Skeletal muscle cell (primary cell): ENCODE data around the gene SLC2A6.

Source experiments
- DNase-seq: peaks from one replicate; pipeline ENCODE4 v3.0.0-alpha.2; 2010; ENCODE audit warnings: low read depth
- H3K4me3 ChIP-seq: 2 replicates; pipeline ENCODE4 v1.5.1; 2011; ENCODE audit warnings: low read depth, mild to moderate bottlenecking, control low read depth, low read length, moderate library complexity

Gene SLC2A6

DNA sequence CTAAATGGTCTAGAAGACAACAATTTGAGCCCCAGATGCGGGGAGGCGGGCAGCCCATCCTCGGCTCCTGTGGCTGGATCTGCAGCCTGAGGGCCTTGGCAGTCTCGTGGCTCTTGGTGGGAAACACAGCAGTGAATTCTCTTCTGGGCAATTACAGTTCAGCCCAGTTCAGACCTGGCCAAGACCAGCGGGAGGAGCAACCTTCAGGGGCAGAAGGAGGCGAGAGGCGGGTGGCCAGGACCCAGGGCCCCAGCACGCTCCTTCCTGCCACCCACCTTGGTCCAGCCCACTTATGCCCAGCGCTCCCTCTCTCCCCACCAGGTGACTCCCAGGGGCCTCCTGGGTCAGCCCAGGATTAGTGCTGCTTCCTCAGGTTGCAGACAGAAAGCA is 38.1 kb upstream of the SLC2A6 start:
- DNase-seq = no peak
- no peak overlapping the region for H3K4me3 ChIP-seq

DNA sequence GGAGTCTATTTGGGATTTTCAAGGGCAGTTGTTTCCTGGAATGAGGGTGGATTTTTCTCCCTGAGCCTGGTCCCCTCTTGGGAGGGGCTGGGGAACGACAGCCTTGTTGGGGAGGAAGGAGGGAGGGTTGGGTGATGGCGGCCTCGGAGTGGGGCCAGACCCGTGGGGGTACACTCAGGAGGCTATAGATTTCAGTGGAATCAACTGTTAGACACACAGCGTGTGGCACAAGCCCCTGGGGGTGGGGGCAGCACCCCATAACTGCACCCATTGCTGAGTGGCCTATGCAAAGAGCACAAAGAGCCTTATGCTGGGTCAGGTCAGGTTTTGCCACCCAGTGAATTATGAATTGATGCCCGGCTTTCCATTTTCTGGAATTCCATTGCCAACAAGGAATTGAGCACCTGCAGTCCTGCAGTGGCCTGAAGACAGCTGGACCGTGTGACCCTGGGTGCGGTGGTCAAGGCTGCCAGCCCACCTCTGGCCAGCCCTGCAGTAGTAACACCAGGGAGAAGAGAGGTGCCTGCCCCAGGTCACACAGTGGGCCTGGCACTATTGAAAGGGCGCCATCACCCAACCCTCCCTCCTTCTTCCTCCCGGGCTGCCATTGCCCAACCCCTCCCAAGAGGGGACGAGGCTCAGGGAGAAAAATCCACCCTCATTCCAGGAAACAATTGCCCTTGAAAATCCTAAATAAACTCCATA is 37.5 kb upstream of the SLC2A6 start:
- H3K4me3 ChIP-seq = no peak overlapping the region
- no peak for DNase-seq

DNA sequence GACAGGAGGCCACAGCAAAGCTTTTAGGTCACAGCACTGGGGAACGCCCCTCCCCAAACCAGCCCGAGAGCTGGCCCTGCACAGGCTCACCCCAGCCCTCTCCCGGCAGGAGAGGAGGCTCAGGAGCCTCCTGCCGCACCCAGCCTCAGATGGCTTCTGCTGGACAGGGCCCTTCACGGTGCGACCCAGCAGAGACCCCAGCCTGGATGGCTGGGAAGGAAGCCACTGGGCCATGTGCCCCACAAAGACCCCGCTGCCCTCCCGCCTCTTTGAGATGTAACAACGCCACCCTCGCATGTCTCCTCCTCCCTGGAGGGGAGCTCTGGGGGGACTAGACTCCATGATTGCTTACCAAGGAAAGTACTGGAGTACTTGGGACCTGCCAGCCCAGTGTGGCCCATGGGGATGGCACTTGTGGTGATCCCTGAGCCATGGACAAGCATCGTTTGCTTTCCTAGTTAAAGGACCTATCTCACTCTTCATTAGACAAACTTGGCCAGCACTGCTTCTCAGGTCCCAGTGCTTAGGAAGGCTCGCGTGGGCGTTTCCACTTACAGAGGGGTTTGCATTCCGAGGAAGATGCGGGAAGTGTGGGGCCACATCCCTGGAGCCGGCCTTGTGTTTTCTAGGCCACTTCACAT is 36.8 kb upstream of the SLC2A6 start:
- no peak overlapping the region for H3K4me3 ChIP-seq
- DNase-seq = no peak

DNA sequence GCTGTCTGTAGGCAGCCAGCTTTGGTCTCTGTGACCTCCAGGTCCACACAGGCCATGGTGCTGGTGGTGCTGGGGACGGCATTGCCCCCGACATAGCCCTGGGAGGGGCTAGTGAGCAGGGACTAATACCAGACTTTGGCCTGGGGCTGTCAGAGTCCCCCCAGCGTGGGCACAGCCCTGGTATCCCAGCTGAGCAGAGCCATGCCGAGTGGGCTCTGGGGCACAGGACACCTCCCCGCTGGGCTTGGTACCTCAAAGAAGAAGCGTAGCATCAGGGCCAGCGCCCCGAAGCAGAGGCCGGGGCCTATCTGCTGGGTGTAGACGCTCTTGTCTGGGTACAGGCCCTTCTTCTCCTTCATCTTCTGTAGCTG is 36.3 kb upstream of the SLC2A6 start:
- no peak for DNase-seq

DNA sequence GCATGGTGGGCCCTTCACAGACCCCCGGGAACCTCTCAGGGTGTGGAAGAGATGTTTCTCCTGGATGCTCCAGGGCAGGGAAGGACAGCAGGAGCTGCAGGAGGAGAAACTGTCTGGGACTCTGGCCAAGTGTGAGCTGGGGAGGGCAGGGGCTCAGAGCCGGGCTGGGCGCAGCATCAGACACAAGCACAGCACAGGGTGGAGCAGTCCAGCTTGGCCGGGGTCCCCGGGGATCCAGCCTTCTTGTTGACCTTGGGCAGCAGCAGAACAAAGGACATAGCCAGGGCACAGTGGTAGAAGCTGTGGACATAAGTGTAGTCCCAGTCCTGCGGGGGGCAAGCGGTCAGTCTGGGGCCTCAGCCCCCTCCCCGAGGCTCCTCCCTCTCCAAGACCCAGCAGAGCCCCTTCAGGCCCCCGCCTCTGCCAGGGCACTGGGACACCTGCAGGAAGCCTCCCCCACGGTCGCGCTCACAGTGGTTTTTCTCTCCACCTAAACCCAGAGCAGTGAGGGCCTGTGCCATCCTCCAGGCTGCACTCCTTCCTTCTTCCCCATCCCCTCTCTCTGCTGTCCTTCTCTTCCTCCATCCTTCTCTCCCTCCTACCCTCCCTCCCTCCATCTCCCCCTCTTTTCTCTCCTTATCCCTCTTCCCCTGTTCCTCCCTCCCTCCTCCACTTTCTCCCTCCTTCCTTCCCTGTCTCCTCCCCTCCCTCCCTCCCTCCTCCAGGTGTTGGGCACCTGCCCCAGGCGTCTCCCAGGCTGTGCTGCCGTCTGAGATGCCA is 35.8 kb upstream of the SLC2A6 start:
- DNase-seq = no peak

More for the DNA sequence above, 36.3 kb upstream of the SLC2A6 start:
- H3K4me3 ChIP-seq = no peak overlapping the region

DNA sequence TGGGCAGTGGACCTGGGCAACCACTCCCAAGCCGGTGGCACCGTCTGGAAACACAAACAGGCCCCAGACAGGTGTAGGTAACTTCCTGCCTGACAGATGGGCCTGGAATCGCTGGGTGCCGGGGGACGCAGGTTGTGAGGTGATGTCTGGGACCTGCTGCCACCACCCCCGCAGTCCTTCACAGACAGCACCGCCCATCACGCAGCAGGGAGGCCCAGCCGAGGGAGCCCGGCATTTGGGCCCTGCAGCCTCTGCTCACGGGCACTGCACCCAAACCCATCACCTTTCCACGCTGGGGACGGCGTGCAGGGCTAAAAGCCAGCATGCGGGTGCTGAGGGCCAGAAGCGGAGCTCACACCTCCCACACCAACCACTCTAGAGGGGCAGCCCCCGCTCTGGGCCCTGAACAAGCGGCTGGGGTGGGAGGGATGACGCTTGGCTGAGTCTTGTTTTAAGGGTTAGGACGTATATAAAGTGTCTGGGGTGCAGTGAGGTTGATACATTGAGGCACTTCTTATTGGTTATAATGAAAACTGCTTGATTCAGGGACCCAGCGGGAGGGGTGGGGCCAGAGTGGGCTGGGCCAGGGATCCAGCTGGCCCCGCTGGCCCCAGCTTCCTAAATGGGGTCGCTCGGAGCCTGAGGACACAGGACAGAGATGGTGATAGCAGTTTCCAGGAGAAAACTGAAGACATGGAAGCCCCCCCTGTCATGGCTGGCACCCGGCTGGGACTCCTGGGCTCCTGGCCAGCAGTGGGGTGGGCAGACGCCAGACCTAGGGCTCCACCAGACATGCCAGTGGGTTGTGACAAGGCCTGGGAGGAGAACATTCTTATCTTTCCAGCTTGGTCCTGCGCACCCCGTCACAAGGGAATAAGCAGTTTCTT is 34.6 kb upstream of the SLC2A6 start:
- DNase-seq = no peak
- H3K4me3 ChIP-seq = no peak overlapping the region

More for the DNA sequence above, 35.8 kb upstream of the SLC2A6 start:
- H3K4me3 ChIP-seq = no peak overlapping the region

DNA sequence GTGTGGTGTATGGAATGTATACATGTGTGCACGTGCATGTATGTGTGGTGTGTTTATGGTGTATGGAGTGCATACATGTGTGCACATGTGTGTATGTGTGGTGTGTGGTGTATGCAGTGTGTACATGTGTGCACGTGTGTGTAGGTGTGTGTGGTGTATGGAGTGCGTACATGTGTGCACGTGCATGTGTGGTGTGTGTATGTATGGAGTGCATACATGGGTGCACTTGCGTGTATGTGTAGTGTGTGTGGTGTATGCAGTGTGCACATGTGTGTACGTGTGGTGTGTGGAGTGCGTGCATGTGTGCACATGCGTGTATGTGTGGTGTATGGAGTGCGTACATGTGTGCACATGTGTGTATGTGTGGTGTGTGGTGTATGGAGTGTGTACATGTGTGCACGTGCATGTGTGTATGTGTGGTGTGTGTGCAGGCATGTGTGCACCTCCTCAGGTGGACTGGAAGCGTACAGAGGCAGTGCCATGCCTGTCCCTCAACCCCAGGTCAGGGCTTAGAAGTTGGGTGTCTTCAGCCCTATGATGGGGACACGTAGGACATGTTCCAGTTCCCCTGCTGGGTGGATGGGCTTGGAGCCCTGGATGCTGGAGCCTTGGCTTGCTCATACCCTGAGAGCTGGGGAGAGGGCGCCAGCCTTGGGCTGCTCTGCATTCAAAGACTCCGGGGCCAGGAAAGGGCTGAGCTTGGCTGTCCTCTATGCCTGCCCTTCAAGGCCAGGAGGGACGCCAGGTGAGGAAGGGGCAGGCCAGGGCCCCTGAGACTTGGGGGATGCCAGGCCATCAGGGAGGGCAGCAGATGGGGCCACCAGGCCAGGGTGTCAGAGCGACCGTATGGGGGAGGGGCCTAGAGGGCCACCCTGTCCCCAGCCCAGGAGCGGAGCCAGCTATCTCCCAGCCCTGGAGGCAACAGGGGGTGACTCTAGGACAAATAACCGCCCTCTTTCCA is 33.6 kb upstream of the SLC2A6 start:
- no peak overlapping the region for H3K4me3 ChIP-seq
- DNase-seq = no peak

DNA sequence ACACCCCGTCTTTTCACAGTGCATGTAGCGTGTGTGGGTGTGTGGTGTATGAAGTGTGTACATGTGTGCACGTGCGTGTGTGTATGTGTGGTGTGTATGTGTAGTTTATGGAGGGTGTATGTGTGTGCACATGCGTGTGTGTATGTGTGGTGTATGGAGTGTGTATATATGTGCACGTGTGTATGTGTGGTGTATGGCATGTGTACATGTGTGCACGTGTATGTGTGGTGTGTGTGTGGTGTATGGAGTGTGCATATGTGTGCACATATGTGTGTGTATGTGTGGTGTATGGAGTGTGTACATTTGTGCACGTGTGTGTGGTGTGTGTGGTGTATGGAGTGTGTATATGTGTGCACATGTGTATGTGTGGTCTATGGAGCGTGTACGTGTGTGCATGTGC is 32.7 kb upstream of the SLC2A6 start:
- no peak overlapping the region for H3K4me3 ChIP-seq
- DNase-seq = no peak

DNA sequence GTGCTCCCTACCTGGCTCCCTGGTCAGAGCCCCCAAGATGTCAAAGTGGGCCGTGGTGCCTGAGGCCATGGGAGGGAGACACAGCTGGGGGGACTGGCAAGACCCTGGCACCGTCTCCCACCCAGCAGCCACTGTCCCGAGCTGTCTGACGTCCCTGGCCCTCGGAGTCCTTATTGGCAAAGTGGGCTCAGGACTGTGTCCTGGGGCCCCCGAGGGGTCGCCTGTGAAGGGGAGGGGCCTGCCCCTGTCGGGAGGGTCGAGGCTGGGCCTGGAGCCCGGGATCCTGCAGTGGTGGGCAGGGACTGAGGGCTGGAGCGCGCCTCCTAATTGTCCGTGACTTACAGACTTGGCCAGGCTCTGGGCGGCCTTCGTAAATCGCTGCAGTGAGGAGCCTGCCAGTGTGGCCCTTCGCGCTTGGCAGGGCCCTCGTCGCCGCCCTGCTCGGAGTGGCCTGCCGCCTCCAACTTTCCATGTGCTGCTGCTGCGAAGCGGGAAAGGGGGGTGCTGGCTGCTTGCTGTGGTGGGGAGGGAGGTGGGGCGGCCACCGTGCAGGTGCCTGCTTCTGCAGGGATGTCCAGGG is 32.1 kb upstream of the SLC2A6 start:
- no peak for DNase-seq
- H3K4me3 ChIP-seq = no peak overlapping the region

DNA sequence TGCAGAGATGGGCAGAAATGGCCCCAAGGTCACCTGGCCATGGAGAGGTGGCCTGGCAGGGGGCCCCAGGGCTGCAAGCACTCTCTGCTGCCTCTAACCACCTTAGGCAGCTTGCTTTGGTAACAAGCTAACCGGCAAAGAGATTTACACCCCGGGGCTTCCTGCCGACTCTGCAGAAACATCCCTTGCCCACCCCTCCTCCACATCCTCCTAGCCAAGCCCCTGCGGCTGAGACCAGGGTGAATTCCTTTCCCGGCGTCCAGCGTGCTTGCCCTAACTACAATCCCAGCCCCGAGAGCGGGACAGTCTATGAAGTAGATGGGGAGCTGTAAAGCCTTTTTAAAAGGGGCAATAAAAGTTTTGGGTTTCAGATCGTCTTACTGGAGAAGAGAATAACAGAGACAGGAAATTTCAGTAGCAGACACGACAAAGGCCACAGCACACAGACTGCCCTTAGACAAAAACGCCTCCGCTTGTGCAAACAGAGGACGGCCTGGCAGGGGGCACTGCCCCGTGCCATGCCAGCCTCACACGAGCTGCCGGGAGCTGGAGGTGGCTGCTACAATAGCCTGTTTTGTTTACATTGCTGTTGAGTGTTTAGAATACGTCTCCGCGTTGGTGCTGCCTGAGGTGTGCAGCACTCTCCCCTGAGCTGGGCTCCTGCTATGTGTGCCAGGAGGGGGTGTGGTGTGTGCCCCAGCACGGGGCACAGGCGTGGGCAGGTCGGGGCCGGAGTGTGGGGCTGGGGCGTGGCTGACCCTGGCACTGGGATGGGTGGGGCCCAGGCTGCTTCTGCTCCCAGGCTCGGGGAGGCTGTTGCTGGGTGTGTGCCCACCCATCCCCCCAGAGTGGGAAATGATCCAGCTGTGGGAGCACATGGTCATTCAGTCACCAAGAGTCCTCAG is 30.5 kb upstream of the SLC2A6 start:
- no peak overlapping the region for H3K4me3 ChIP-seq
- DNase-seq = no peak

DNA sequence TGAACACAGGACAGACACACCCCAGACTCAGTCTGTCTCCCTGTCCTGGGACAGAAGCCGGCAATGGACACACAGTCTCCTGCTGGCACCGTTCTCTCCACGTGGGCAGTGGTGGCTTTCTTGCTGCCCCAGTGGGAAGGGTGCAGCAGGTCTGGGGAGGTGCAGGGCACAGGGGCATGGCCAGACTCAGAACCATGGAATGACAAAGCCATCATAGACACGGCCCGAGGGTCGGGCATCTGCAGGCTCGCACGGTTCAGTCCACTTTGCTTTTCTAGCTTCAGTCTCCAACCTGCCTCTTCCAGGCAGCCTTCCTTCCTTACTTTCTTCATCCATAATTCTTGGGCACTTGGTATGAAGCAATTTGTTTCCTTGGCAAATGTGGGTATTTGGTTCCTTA is 29.1 kb upstream of the SLC2A6 start:
- no peak for DNase-seq
- H3K4me3 ChIP-seq = no peak overlapping the region

DNA sequence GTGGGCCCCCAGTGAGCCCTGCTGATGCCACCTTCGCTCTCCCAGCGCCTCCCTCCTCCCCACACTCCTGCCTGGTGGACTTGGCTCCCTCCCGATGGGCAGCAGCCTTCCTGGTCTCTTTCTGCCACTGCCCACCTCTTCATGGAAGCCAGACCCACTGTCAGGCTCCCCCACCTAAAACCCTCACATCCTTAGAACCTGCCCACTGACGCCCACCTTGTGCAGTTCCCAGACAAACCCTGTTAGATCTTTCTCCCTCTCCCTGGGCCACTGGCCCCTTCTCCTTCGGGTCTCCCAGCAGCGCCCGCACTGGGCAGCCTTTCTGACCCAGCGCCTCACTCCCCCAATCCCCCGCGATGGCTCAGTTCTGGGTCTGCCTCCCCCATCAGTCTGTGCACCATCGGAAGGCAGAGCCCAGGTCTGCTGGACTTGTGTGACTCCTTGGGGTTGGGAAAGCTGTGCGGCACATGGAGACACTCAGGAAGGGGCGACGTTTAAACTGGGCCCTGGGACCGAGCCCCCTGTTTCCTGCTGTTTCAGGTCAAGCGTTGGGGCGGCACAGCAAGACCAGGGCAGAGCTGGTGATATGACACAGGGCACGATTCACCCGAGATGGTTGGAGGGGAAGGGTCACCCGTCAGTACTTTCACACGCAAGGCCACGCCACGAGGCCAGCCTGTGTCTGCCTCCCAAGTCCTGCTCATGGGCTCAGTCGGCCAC is 28.5 kb upstream of the SLC2A6 start:
- no peak for DNase-seq

DNA sequence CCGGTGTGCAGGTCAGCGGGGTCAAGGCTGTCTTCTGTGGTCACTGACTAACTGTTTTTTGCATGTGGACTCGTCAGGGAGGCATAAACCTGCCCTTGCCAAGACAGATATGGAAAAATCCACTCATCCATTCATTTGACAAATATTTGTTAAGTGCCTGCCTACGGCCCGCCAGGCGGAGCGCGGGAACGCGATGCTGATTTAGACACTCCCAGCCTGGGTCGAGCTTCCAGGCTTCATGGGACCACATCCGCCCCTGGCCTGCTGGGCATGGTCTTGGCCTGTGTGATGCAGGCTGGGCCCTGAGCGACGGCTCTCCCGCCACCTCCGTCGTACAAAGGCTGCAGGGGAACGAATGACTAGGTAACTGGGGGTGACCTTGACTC is 27.7 kb upstream of the SLC2A6 start:
- H3K4me3 ChIP-seq = no peak overlapping the region
- no peak for DNase-seq

More for the DNA sequence above, 28.5 kb upstream of the SLC2A6 start:
- H3K4me3 ChIP-seq = no peak overlapping the region

DNA sequence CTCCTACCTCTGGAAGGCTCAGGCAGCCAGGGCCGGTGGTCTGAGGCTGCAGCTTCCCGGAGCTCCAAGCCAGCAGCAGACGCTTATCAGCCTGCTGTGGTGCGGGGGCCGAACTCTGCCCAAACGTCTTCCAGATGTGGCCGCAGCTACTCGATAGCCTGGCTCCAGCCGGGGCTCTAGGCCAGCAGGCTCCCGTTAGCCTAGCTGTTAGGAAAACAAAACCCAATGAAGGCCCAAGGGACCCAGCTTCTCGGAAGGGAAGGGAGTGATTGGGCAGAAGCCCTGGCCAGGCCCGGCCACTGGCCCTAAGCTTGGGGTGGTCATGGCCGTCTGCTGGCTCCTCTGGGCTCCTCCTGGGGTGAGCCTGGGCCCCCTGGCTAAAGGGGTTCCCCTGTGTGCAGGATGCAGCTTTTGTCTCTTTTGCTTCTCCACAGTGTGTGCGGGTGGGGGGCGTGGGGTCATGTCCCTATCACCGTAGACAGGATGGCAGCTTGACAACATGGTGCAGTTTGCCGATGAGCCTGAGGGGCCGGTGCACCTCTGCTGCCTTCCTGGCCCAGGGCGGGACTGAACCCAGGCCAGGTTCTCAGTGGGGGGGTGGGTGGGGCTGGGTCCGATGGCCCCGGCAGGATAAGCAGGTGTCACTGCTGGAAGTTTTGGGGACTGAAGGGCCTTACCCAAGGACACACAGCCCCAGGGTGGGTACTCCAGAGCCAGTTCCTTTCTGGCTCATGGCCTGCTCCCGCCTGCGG is 27.2 kb upstream of the SLC2A6 start:
- no peak overlapping the region for H3K4me3 ChIP-seq
- no peak for DNase-seq

DNA sequence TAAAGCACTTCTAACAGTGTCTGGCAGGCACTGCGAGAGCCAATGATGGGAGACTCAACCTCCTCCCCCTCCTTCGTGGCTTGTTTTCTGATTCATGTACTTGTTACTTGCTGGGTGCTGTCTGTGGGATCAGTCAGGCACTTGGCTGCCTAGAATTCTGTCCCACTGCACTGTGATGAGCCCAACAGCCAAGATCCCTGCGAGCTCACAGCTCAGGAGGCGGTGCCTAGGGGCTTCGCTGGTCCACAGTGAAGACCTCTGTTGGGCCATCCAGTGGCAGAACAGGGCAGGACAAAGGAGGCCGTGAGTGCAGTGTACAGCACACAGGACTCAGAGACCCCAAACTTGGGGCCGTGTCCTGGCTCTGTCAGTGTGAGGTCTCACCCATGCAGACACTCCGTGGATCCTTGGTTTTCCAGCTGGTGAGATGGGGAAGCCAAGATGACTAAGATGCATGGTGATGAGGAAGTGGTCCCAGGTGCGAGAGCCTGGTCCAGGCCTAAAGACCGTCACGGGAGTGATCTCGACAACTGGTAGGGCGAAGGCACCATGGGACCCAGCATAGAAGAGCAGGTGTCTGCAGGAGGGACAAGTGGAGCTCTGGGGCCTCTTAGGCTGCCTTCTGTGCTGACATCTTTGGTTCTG is 26.4 kb upstream of the SLC2A6 start:
- H3K4me3 ChIP-seq = no peak overlapping the region
- DNase-seq = no peak

DNA sequence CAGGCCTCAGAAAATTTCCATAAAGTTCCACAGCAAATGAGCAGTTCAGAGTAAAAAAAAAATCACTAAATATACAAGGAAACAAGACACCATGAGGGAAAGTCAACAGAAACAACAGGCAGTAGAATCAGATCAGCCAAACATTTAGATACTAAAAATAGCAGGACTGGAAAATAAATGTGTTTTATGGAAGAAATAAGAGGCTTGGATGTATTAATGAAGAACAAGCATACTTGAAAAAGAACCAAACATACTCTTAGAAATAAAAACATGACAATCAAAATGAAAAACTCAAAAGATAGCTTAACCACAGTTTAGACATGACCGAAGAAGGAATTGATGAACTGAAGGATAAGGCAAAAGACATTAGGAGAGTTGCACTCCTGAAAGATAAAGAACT is 23.2 kb upstream of the SLC2A6 start:
- DNase-seq = no peak
- H3K4me3 ChIP-seq = no peak overlapping the region
